MM.1S (cell line): ENCODE measurements around the gene TM7SF3.
A peak's percentile ranks its signal among the peaks of the same experiment; 100 is the strongest.

ENCODE experiments used
- CTCF ChIP-seq: fragments of 300-600 bp; sonication (generic); IDR thresholded peaks from 2 replicates; pipeline ENCODE4 v1.5.1; 2016; ENCODE audit warnings: antibody characterized with exemption, low read length, mixed read lengths
- EZH2 ChIP-seq: fragments of 300-600 bp; sonication (generic); optimal IDR thresholded peaks from 2 replicates; pipeline ENCODE3; 2017; ENCODE audit warnings: low read depth, mild to moderate bottlenecking, antibody characterized with exemption, low read length, mixed read lengths

DNA sequence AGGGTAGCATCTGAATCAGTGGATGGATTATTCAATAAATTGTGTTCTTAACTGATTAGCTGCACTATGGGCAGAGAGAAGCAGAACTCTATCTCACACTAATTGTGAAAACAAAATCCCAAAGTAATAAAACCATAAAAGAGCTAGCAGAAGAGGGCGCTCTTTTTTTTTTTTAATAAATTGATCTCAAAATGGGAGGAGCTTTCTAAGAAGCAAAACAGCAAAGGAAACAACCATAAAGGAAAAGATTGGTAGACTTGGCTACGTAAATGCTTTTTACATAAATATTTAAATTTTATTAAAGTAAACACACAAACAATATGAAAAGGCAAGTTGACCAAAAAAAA, 1.5 kb upstream of the TM7SF3 start:
- no peak for TF ChIP-seq EZH2
- peak; percentile 47 for TF ChIP-seq CTCF
